GM23338 (cell line): ENCODE measurements around the gene TXNL1.

Source experiments
- CREB1 ChIP-seq: fragments of 250-450 bp; sonication (Bioruptor Pico); IDR thresholded peaks from 2 replicates; pipeline ENCODE4 v1.5.0; 2020; ENCODE audit warnings: low read depth, mild to moderate bottlenecking, moderate library complexity
- CTCF ChIP-seq, 2 experiments: fragments of 200-600 bp in 1 of 2; sonication (generic) in 1 of 2; conservative IDR thresholded peaks; 2 replicates each; pipeline versions ENCODE4 v1.5.1 to v1.6.1; 2016 to 2017; ENCODE audit warnings: antibody characterized with exemption in 2 of 2, low read depth in 2 of 2, mild to moderate bottlenecking in 2 of 2, moderate library complexity in 1 of 2
- ETS1 ChIP-seq: IDR thresholded peaks from 2 replicates; pipeline ENCODE4 v1.6.1; 2016; ENCODE audit warnings: antibody characterized with exemption
- EZH2 ChIP-seq: fragments of 200-600 bp; sonication (generic); IDR thresholded peaks from one replicate; pipeline ENCODE4 v1.8.0; 2017; ENCODE audit warnings: antibody characterized with exemption, mild to moderate bottlenecking, low read depth; ENCODE audit not compliant: unreplicated experiment
- EZH2phosphoT487 ChIP-seq: fragments of 200-600 bp; sonication (generic); IDR thresholded peaks from one replicate; pipeline ENCODE4 v1.8.1; 2018; ENCODE audit warnings: antibody characterized with exemption; ENCODE audit not compliant: unreplicated experiment
- JUNB ChIP-seq: IDR thresholded peaks from one replicate; pipeline ENCODE4 v1.6.1; 2016; ENCODE audit warnings: antibody characterized with exemption; ENCODE audit not compliant: unreplicated experiment
- NANOG ChIP-seq: IDR thresholded peaks from 2 replicates; pipeline ENCODE4 v1.6.1; 2016; ENCODE audit warnings: antibody characterized with exemption, borderline replicate concordance
- POLR2AphosphoS5 ChIP-seq: IDR thresholded peaks from 2 replicates; pipeline ENCODE4 v1.6.1; 2016; ENCODE audit warnings: antibody characterized with exemption, low read depth
- REST ChIP-seq: IDR thresholded peaks from one replicate; pipeline ENCODE4 v1.6.1; 2018; ENCODE audit warnings: antibody characterized with exemption; ENCODE audit not compliant: unreplicated experiment
- STAT1 ChIP-seq: IDR thresholded peaks from one replicate; pipeline ENCODE4 v1.6.1; 2016; ENCODE audit warnings: antibody characterized with exemption; ENCODE audit not compliant: unreplicated experiment
- ZNF114 ChIP-seq: fragments of 250-450 bp; sonication (Bioruptor Pico); IDR thresholded peaks from 2 replicates; pipeline ENCODE4 v1.5.0; 2020; ENCODE audit warnings: mild to moderate bottlenecking, moderate library complexity
- ZNF331 ChIP-seq: fragments of 250-450 bp; sonication (Bioruptor Pico); IDR thresholded peaks from 2 replicates; pipeline ENCODE4 v1.5.0; 2020; ENCODE audit warnings: low read depth, mild to moderate bottlenecking, moderate library complexity
- ZNF462 ChIP-seq: fragments of 250-450 bp; sonication (Bioruptor Pico); IDR thresholded peaks from 2 replicates; pipeline ENCODE4 v1.5.0; 2020; ENCODE audit warnings: mild to moderate bottlenecking, moderate library complexity

GRCh38 chr18:56641714-56642337 is 3.4 kb upstream of the TXNL1 start:
- TF ChIP-seq CTCF (conservative IDR thresholded peaks at IDR 0.05; ENCODE audit: low read depth in 2 of 2) = no peak
- no peak for TF ChIP-seq POLR2AphosphoS5
- TF ChIP-seq REST = no peak
- no peak for TF ChIP-seq EZH2
- no peak for TF ChIP-seq EZH2phosphoT487
- no peak for TF ChIP-seq STAT1
- no peak for TF ChIP-seq NANOG
- no peak for TF ChIP-seq ZNF114 (CRISPR knock-in tag)
- TF ChIP-seq JUNB = no peak
- no peak for TF ChIP-seq ETS1
- TF ChIP-seq CREB1 (CRISPR knock-in tag) = no peak
- TF ChIP-seq ZNF331 (CRISPR knock-in tag) = no peak
- no peak for TF ChIP-seq ZNF462 (CRISPR knock-in tag)
